PC-9 (cell line): ENCODE measurements around the gene JAG1.

ENCODE experiments used
- EZH2 ChIP-seq: fragments of 200-600 bp; sonication (generic); IDR thresholded peaks from 2 replicates; pipeline ENCODE4 v1.8.0; 2017; ENCODE audit warnings: antibody characterized with exemption, low read depth
- TF ChIP-seq, protein P1 (sequence below): fragments of 200-600 bp; sonication (generic); conservative IDR thresholded peaks from 2 replicates; pipeline ENCODE4 v1.6.1; 2017; ENCODE audit warnings: mixed run types, antibody characterized with exemption, mild to moderate bottlenecking, moderate library complexity

DNA sequence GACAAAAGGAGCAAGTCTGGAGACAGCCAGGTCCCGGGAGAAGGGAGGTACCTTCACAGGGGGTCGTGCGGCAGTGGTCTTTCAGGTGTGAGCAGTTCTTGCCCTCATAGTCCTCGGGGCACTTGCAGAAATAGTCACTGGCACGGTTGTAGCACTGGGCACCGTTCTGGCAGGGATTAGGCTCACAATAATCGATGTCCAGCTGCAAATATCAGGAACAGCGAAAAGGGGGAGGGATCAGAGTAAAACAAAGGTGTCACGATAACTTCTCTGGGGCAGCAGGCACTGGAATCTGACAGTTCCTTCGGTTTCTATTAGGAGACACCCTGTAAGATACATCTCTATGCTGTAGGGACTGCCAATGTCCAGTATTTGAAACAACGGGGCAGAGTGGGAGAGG lies 25.9 kb downstream of the JAG1 start:
- TF ChIP-seq EZH2: no peak
- TF ChIP-seq, protein P1, sequence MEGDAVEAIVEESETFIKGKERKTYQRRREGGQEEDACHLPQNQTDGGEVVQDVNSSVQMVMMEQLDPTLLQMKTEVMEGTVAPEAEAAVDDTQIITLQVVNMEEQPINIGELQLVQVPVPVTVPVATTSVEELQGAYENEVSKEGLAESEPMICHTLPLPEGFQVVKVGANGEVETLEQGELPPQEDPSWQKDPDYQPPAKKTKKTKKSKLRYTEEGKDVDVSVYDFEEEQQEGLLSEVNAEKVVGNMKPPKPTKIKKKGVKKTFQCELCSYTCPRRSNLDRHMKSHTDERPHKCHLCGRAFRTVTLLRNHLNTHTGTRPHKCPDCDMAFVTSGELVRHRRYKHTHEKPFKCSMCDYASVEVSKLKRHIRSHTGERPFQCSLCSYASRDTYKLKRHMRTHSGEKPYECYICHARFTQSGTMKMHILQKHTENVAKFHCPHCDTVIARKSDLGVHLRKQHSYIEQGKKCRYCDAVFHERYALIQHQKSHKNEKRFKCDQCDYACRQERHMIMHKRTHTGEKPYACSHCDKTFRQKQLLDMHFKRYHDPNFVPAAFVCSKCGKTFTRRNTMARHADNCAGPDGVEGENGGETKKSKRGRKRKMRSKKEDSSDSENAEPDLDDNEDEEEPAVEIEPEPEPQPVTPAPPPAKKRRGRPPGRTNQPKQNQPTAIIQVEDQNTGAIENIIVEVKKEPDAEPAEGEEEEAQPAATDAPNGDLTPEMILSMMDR: no peak
